ENCODE measurements around the gene ZNF618. TPM values are rescaled to one million over a fixed set of nuclear protein-coding genes. Genes with fewer than 3 reads are reported as not detected.
"Not testable (repeated sequence)": the region's sequence is repeated elsewhere in the genome, so short reads cannot be mapped to it uniquely, and the experiment has no call there.

The ZNF618 gene
- polyA plus RNA-seq, 1 donor (not counting 4 experiments of a cell fraction or from before 2014, with no cell fraction given) = 2.5 TPM

DNA sequence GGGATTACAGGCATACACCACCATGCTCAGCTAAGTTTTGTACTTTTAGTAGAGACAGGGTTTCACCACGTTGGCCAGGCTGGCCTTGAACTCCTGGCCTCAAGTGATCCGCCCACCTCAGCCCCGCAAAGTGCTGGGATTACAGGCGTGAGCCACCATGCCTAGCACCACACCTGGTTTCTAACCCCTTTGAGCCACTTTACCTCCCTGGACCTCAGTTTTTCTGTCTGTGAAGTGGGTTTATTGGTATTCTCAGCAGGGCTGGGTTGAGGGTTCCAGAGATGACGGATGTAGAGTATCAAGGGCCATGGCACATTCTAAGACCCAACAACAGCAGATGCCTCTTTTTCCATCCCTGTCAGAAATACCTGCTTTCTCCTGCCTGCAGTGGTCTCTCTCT lies 163.4 kb downstream of the ZNF618 start:
- dilution Hi-C loops (cut with MboI; ENCODE audit: extremely low pct_ligation_motif_present, low sequenced_read_pairs) = no loop called here

DNA sequence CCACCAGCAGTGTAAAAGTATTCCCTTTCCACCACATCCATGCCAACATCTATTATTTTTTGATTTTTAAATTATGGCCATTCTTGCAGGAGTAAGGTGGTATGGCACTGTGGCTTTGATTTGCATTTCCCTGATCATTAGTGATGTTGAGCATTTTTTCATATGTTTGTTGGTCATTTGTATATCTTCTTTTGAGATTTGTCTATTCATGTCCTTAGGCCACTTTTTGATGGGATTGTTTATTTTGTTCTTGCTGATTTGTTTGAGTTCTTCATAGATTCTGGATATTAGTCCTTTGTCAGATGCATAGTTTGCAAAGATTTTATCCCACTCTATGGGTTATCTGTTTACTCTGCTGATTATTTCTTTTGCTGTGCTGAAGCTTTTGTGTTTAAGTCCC lies 167.6 kb downstream of the ZNF618 start:
- H3K9me3 ChIP-seq (ENCODE audit: control insufficient read depth, low read depth, low read length); H3K79me2 ChIP-seq (ENCODE audit: control insufficient read depth, insufficient read depth, low read length); H2AFZ ChIP-seq (ENCODE audit: control insufficient read depth, low read length); dilution Hi-C loops (cut with MboI; ENCODE audit: extremely low pct_ligation_motif_present, low sequenced_read_pairs); H3K4me1 ChIP-seq (ENCODE audit: control insufficient read depth, extremely low read depth, insufficient read depth, low read length); H3K9ac ChIP-seq (ENCODE audit: control insufficient read depth, extremely low read depth, insufficient read depth, low read length); H3K27ac ChIP-seq (ENCODE audit: control insufficient read depth, insufficient read depth, low read length); H3K36me3 ChIP-seq (ENCODE audit: control insufficient read depth in 2 of 2, extremely low read depth in 1 of 2, insufficient read depth in 2 of 2, low read length in 2 of 2); DNase-seq (ENCODE audit: low read depth, low spot score); H3K9me1 ChIP-seq (ENCODE audit: control insufficient read depth, extremely low read depth, insufficient read depth, low read length); H4K20me1 ChIP-seq (ENCODE audit: control insufficient read depth, extremely low read depth, insufficient read depth, low read length); FAIRE-seq; H3K4me3 ChIP-seq (ENCODE audit: control insufficient read depth in 2 of 3, extremely low read depth in 1 of 3, insufficient read depth in 2 of 3, low read depth in 1 of 3, low read length in 3 of 3); H3K4me2 ChIP-seq (ENCODE audit: control insufficient read depth, extremely low read depth, insufficient read depth, low read depth, low read length); H3K27me3 ChIP-seq (ENCODE audit: control insufficient read depth, extremely low read depth, insufficient read depth, low read length): not testable (repeated sequence)

More for the DNA sequence above, 163.4 kb downstream of the ZNF618 start:
- no peaks in the 10 kb centered on the region for H3K9me1 ChIP-seq (ENCODE audit: control insufficient read depth, extremely low read depth, insufficient read depth, low read length)
- no peaks in the 10 kb centered on the region for H3K79me2 ChIP-seq (ENCODE audit: control insufficient read depth, insufficient read depth, low read length)
- H4K20me1 ChIP-seq (ENCODE audit: control insufficient read depth, extremely low read depth, insufficient read depth, low read length) = no peaks in the 10 kb centered on the region
- TF ChIP-seq, protein P1, sequence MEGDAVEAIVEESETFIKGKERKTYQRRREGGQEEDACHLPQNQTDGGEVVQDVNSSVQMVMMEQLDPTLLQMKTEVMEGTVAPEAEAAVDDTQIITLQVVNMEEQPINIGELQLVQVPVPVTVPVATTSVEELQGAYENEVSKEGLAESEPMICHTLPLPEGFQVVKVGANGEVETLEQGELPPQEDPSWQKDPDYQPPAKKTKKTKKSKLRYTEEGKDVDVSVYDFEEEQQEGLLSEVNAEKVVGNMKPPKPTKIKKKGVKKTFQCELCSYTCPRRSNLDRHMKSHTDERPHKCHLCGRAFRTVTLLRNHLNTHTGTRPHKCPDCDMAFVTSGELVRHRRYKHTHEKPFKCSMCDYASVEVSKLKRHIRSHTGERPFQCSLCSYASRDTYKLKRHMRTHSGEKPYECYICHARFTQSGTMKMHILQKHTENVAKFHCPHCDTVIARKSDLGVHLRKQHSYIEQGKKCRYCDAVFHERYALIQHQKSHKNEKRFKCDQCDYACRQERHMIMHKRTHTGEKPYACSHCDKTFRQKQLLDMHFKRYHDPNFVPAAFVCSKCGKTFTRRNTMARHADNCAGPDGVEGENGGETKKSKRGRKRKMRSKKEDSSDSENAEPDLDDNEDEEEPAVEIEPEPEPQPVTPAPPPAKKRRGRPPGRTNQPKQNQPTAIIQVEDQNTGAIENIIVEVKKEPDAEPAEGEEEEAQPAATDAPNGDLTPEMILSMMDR (optimal IDR thresholded peaks at IDR 0.05 in 1 of 3, IDR thresholded peaks at IDR 0.05 in 1 of 3, conservative IDR thresholded peaks at IDR 0.05 in 1 of 3; ENCODE audit: extremely low read depth in 1 of 3, insufficient read depth in 2 of 3, low read length in 3 of 3) = no peak
- TF ChIP-seq EZH2 (IDR thresholded peaks at IDR 0.05; ENCODE audit: low read length) = no peak
- no peaks in the 10 kb centered on the region for H3K27me3 ChIP-seq (ENCODE audit: control insufficient read depth, extremely low read depth, insufficient read depth, low read length)
- no peak overlapping the region for H3K27ac ChIP-seq (ENCODE audit: control insufficient read depth, insufficient read depth, low read length)
- no peak overlapping the region for H2AFZ ChIP-seq (ENCODE audit: control insufficient read depth, low read length)
- H3K4me3 ChIP-seq (ENCODE audit: control insufficient read depth in 2 of 3, extremely low read depth in 1 of 3, insufficient read depth in 2 of 3, low read depth in 1 of 3, low read length in 3 of 3) = no peak overlapping the region
- no peaks in the 10 kb centered on the region for H3K4me1 ChIP-seq (ENCODE audit: control insufficient read depth, extremely low read depth, insufficient read depth, low read length)
- H3K4me2 ChIP-seq (ENCODE audit: control insufficient read depth, extremely low read depth, insufficient read depth, low read depth, low read length) = no peak overlapping the region
- no peak overlapping the region for H3K9ac ChIP-seq (ENCODE audit: control insufficient read depth, extremely low read depth, insufficient read depth, low read length)
- no peaks in the 10 kb centered on the region for H3K9me3 ChIP-seq (ENCODE audit: control insufficient read depth, low read depth, low read length)
- DNase-seq (ENCODE audit: low read depth, low spot score) (no peak), FAIRE-seq (no peak)
- H3K36me3 ChIP-seq (ENCODE audit: control insufficient read depth in 2 of 2, extremely low read depth in 1 of 2, insufficient read depth in 2 of 2, low read length in 2 of 2) = peaks cover 0 to 9% of the 10 kb centered on the region in 2 experiments

DNA sequence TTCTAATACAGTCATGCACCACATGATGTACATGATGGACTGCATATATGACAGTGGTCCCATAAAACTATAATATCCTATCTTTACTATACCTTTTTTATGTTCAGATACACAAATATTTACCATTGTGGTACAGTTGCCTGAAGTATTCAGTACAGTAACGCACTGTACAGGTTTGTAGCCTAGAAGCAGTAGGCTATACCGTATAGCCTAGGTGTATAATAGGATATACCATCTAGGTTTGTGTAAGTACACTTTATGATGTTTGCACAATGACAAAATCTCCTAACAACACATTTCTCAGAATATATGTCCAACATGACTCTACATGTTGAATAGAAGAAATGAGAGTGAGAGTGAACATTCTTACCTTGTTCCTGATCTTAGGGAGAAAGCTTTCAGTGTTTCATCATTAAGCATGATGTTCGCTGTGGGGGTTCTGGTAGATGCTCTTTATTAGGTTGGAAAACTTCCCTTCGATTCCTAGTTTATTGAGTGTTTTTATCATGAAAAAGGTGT lies 170.2 kb downstream of the ZNF618 start:
- Histone ChIP-seq H3K4me1 (ENCODE audit: control insufficient read depth, extremely low read depth, insufficient read depth, low read length) (no peaks in the 10 kb centered on the region), H3K27me3 (ENCODE audit: control insufficient read depth, extremely low read depth, insufficient read depth, low read length) (no peaks in the 10 kb centered on the region), H3K36me3 (ENCODE audit: control insufficient read depth in 2 of 2, extremely low read depth in 1 of 2, insufficient read depth in 2 of 2, low read length in 2 of 2) (peaks cover 0 to 15% of the 10 kb centered on the region in 2 experiments), H3K4me3 (ENCODE audit: control insufficient read depth in 2 of 3, extremely low read depth in 1 of 3, insufficient read depth in 2 of 3, low read depth in 1 of 3, low read length in 3 of 3) (no peak overlapping the region), H3K9ac (ENCODE audit: control insufficient read depth, extremely low read depth, insufficient read depth, low read length) (no peak overlapping the region), H2AFZ (ENCODE audit: control insufficient read depth, low read length) (no peak overlapping the region), H3K4me2 (ENCODE audit: control insufficient read depth, extremely low read depth, insufficient read depth, low read depth, low read length) (no peak overlapping the region), H3K27ac (ENCODE audit: control insufficient read depth, insufficient read depth, low read length) (no peak overlapping the region), H4K20me1 (ENCODE audit: control insufficient read depth, extremely low read depth, insufficient read depth, low read length) (no peaks in the 10 kb centered on the region), H3K79me2 (ENCODE audit: control insufficient read depth, insufficient read depth, low read length) (no peaks in the 10 kb centered on the region), H3K9me1 (ENCODE audit: control insufficient read depth, extremely low read depth, insufficient read depth, low read length) (no peaks in the 10 kb centered on the region), H3K9me3 (ENCODE audit: control insufficient read depth, low read depth, low read length) (no peaks in the 10 kb centered on the region)
- TF ChIP-seq EZH2 (IDR thresholded peaks at IDR 0.05; ENCODE audit: low read length) = no peak
- TF ChIP-seq, protein P1 (optimal IDR thresholded peaks at IDR 0.05 in 1 of 3, IDR thresholded peaks at IDR 0.05 in 1 of 3, conservative IDR thresholded peaks at IDR 0.05 in 1 of 3; ENCODE audit: extremely low read depth in 1 of 3, insufficient read depth in 2 of 3, low read length in 3 of 3) = no peak
- dilution Hi-C loops (cut with MboI; ENCODE audit: extremely low pct_ligation_motif_present, low sequenced_read_pairs) = no loop called here
- FAIRE-seq (no peak), DNase-seq (ENCODE audit: low read depth, low spot score) (no peak)
